Epithelial cell of esophagus (primary cell): ENCODE data around the gene NECAP2.
"Not testable (repeated sequence)": the region's sequence is repeated elsewhere in the genome, so short reads cannot be mapped to it uniquely, and the experiment has no call there.

Source experiments
- DNase-seq: peaks from one replicate; pipeline ENCODE4 v3.0.0; 2010; ENCODE audit warnings: low read depth
- H3K4me3 ChIP-seq: 2 replicates; pipeline ENCODE4 v1.5.1; 2011; ENCODE audit warnings: mild to moderate bottlenecking, low read length, control low read depth
- TF ChIP-seq, protein P1 (sequence below): IDR thresholded peaks from 2 replicates; pipeline ENCODE4 v1.5.1; 2011; ENCODE audit warnings: low read depth, mild to moderate bottlenecking, low read length, control low read depth, inconsistent platforms; ENCODE audit not compliant: insufficient read depth; ENCODE audit errors: missing control alignments

Gene NECAP2

GRCh38 chr1:16459352-16459925 is 18.9 kb downstream of the NECAP2 start:
- no peak overlapping the region for H3K4me3 ChIP-seq
- DNase-seq = no peak
- TF ChIP-seq, protein P1, sequence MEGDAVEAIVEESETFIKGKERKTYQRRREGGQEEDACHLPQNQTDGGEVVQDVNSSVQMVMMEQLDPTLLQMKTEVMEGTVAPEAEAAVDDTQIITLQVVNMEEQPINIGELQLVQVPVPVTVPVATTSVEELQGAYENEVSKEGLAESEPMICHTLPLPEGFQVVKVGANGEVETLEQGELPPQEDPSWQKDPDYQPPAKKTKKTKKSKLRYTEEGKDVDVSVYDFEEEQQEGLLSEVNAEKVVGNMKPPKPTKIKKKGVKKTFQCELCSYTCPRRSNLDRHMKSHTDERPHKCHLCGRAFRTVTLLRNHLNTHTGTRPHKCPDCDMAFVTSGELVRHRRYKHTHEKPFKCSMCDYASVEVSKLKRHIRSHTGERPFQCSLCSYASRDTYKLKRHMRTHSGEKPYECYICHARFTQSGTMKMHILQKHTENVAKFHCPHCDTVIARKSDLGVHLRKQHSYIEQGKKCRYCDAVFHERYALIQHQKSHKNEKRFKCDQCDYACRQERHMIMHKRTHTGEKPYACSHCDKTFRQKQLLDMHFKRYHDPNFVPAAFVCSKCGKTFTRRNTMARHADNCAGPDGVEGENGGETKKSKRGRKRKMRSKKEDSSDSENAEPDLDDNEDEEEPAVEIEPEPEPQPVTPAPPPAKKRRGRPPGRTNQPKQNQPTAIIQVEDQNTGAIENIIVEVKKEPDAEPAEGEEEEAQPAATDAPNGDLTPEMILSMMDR = no peak

- no peak overlapping the region for H3K4me3 ChIP-seq
- no peak for DNase-seq
- TF ChIP-seq, protein P1 = no peak
These were observed 21.2 kb downstream of the NECAP2 start for GRCh38 chr1:16461681-16462080.

GRCh38 chr1:16462773-16463330 is 22.3 kb downstream of the NECAP2 start:
- no peak overlapping the region for H3K4me3 ChIP-seq
- no peak for DNase-seq
- TF ChIP-seq, protein P1 = no peak

- DNase-seq = no peak
- H3K4me3 ChIP-seq = no peak overlapping the region
- TF ChIP-seq, protein P1 = no peak
These were observed 24.5 kb downstream of the NECAP2 start for GRCh38 chr1:16464917-16465625.

- DNase-seq = no peak
- H3K4me3 ChIP-seq = no peak overlapping the region
- TF ChIP-seq, protein P1 = no peak
These were observed 28.0 kb downstream of the NECAP2 start for GRCh38 chr1:16468558-16468957.

- DNase-seq = no peak
- no peak overlapping the region for H3K4me3 ChIP-seq
- TF ChIP-seq, protein P1 = no peak
These were observed 33.8 kb downstream of the NECAP2 start for GRCh38 chr1:16474166-16474800.

- not testable (repeated sequence) for H3K4me3 ChIP-seq, DNase-seq
These were observed 34.4 kb downstream of the NECAP2 start for GRCh38 chr1:16474891-16475290.

DNA sequence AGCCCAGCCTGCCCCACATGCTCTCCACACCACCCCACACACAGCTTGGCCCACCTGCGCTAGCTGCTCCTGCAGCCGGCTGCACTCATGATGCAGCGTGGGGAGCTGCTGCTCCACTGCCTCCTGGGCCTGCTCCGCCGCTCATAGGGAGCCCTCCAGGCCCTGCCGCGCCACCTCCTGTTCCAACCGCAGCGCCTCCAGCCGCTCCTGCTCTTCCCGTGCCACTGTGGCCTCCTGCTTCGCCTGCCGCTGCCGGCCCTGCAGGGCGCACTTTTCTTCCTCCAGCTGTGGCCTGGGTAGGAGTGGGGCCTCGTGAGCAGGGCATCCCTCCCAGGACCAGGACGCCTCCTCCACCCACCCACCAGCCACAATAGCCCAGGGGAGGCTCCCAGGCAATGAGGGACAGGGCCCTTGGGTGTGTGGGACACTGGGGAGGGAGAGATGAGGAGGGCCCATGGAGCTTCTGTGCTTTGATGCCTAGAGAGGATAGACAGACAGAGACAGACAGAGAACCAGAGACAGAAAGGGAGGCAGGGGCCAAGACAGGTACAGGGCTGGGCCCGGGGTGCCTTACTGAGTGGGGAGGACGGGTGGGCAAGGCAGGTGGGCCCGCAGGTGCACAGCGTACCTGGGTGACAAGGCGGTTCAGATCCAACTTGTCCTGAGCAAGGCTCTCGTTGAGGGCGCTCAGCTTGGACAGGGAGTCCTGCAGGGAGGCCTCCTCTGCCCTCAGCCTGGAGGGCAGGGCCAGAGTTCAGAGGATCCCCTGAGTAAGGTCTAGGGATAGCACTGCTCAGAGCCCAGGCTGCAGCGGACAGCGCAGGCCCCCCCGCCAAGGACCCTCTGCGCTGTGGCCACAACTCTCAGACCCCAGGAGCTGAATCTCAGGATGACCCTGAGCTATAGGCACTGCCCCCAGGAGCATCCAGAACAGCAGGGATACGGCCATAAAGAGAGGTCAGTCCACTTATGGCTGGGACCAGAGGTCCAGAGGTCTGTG is 35.5 kb downstream of the NECAP2 start:
- not testable (repeated sequence) for DNase-seq, H3K4me3 ChIP-seq
